22Rv1 (cell line): ENCODE results near the gene SCLT1.

Source experiments
- ZFX ChIP-seq: fragments of 450-650 bp; IDR thresholded peaks from 2 replicates; pipeline ENCODE4 v1.6.1; 2017; ENCODE audit warnings: antibody characterized with exemption, borderline replicate concordance
- TF ChIP-seq, protein P1 (sequence below): fragments of 450-650 bp; IDR thresholded peaks from 2 replicates; pipeline ENCODE4 v1.5.1; 2017; ENCODE audit warnings: mild to moderate bottlenecking

DNA sequence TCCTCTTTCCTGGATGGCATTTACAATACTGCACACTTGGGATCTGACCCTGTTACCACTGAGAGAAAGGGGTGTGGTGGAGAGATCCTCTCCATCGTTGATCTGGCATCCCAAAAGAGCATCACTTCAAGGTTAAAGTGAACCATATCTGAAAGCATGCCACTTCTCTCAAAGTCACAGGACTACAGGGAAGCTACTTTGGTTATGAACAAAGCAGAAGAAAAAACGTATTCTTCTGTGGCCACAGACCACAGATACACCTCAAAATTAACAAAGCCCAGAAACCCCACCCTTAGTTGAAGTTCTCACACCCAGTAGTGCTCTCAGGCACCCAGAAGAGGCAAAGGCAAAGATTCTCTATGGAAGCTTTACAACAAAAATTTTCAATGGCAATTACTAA lies 175.6 kb downstream of the SCLT1 start:
- TF ChIP-seq, protein P1, sequence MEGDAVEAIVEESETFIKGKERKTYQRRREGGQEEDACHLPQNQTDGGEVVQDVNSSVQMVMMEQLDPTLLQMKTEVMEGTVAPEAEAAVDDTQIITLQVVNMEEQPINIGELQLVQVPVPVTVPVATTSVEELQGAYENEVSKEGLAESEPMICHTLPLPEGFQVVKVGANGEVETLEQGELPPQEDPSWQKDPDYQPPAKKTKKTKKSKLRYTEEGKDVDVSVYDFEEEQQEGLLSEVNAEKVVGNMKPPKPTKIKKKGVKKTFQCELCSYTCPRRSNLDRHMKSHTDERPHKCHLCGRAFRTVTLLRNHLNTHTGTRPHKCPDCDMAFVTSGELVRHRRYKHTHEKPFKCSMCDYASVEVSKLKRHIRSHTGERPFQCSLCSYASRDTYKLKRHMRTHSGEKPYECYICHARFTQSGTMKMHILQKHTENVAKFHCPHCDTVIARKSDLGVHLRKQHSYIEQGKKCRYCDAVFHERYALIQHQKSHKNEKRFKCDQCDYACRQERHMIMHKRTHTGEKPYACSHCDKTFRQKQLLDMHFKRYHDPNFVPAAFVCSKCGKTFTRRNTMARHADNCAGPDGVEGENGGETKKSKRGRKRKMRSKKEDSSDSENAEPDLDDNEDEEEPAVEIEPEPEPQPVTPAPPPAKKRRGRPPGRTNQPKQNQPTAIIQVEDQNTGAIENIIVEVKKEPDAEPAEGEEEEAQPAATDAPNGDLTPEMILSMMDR = no peak
- no peak for TF ChIP-seq ZFX
